KMS-11 (cell line): ENCODE data around the gene PHTF1.

Source experiments
- H2AFZ ChIP-seq: fragments of 200-600 bp; sonication (generic); 2 replicates; pipeline ENCODE4 v1.6.1; 2016; ENCODE audit warnings: antibody characterized with exemption, mixed run types, low read depth
- H3K27ac ChIP-seq: fragments of 200-600 bp; sonication (generic); 2 replicates; pipeline ENCODE4 v1.6.1; 2016; ENCODE audit warnings: mild to moderate bottlenecking, mixed run types
- H3K27me3 ChIP-seq: fragments of 200-600 bp; sonication (generic); 2 replicates; pipeline ENCODE4 v1.6.1; 2017; ENCODE audit warnings: mild to moderate bottlenecking, low read depth, mixed run types, moderate library complexity; ENCODE audit not compliant: insufficient read depth
- H3K36me3 ChIP-seq: fragments of 200-600 bp; sonication (generic); 2 replicates; pipeline ENCODE4 v1.6.1; 2017; ENCODE audit warnings: mild to moderate bottlenecking, mixed run types; ENCODE audit not compliant: insufficient read depth
- H3K4me1 ChIP-seq: fragments of 200-600 bp; sonication (generic); 2 replicates; pipeline ENCODE4 v1.6.1; 2016; ENCODE audit warnings: mild to moderate bottlenecking, low read depth, mixed run types; ENCODE audit not compliant: poor library complexity, severe bottlenecking
- H3K4me2 ChIP-seq: fragments of 200-600 bp; sonication (generic); 2 replicates; pipeline ENCODE4 v1.7.0; 2016; ENCODE audit warnings: mild to moderate bottlenecking, mixed run types
- H3K4me3 ChIP-seq: fragments of 200-600 bp; sonication (generic); IDR thresholded peaks from 2 replicates; pipeline ENCODE4 v1.6.1; 2017; ENCODE audit warnings: low read depth, low read length, mixed read lengths; ENCODE audit not compliant: insufficient read depth
- H3K79me2 ChIP-seq: fragments of 200-600 bp; sonication (generic); 2 replicates; pipeline ENCODE4 v1.6.1; 2016; ENCODE audit warnings: low read depth, mixed run types; ENCODE audit not compliant: insufficient read depth
- H3K9ac ChIP-seq: fragments of 200-600 bp; sonication (generic); 2 replicates; pipeline ENCODE4 v1.6.1; 2016; ENCODE audit warnings: mild to moderate bottlenecking, mixed run types
- H4K20me1 ChIP-seq: fragments of 200-600 bp; sonication (generic); 2 replicates; pipeline ENCODE4 v1.6.1; 2016; ENCODE audit warnings: mild to moderate bottlenecking, mixed run types; ENCODE audit not compliant: insufficient read depth
- TF ChIP-seq, protein P1 (sequence below): fragments of 200-600 bp; sonication (generic); conservative IDR thresholded peaks from 2 replicates; pipeline ENCODE4 v1.6.1; 2017; ENCODE audit warnings: low read depth, mild to moderate bottlenecking, antibody characterized with exemption, low read length, moderate library complexity, mixed read lengths

Gene PHTF1

DNA sequence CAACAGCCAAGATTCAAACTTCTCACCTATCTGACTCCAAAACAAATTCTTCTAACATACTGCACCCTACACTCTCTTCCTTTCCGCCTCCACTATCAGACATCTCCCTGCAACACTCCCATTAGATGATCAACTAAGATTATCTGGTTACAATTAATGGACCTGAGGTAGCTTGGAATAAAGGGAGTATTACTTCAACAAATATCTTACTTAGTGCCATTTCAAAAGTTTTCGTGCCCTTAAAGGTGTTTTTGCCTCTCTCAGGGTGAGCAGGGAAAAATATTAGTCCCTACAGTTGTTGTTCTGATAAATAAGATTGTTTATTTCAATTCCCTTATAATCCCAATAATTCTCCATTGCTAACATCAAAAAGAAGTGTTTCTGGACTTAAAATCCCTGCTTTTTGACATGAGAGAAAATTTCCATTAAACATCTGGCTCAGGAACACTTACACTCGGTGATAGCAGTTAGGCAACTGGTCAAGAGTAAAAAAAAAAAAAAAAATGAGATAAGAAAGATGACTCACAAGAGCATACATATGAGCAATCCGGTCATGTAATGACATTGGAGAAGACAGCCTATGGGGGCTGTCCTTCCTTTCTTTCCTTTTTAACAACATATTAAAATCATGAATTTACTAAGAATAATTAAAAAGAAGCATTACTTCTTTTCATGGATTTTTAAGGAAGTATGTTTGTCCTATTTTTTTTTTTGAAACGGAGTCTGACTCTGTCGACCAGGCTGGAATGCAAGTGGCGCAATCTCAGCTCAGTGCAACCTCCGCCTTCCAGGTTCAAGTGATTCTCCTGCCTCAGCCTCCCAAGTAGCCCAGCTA, 45.4 kb upstream of the PHTF1 start:
- Histone ChIP-seq H3K36me3 (no peaks in the 10 kb centered on the region), H2AFZ (no peak overlapping the region), H3K4me3 (no peak overlapping the region), H4K20me1 (no peaks in the 10 kb centered on the region), H3K4me1 (peaks cover 28% of the 10 kb centered on the region), H3K79me2 (peaks cover 63% of the 10 kb centered on the region), H3K27ac (no peak overlapping the region), H3K4me2 (no peak overlapping the region), H3K27me3 (no peaks in the 10 kb centered on the region), H3K9ac (no peak overlapping the region)
- TF ChIP-seq, protein P1, sequence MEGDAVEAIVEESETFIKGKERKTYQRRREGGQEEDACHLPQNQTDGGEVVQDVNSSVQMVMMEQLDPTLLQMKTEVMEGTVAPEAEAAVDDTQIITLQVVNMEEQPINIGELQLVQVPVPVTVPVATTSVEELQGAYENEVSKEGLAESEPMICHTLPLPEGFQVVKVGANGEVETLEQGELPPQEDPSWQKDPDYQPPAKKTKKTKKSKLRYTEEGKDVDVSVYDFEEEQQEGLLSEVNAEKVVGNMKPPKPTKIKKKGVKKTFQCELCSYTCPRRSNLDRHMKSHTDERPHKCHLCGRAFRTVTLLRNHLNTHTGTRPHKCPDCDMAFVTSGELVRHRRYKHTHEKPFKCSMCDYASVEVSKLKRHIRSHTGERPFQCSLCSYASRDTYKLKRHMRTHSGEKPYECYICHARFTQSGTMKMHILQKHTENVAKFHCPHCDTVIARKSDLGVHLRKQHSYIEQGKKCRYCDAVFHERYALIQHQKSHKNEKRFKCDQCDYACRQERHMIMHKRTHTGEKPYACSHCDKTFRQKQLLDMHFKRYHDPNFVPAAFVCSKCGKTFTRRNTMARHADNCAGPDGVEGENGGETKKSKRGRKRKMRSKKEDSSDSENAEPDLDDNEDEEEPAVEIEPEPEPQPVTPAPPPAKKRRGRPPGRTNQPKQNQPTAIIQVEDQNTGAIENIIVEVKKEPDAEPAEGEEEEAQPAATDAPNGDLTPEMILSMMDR, result no peak

DNA sequence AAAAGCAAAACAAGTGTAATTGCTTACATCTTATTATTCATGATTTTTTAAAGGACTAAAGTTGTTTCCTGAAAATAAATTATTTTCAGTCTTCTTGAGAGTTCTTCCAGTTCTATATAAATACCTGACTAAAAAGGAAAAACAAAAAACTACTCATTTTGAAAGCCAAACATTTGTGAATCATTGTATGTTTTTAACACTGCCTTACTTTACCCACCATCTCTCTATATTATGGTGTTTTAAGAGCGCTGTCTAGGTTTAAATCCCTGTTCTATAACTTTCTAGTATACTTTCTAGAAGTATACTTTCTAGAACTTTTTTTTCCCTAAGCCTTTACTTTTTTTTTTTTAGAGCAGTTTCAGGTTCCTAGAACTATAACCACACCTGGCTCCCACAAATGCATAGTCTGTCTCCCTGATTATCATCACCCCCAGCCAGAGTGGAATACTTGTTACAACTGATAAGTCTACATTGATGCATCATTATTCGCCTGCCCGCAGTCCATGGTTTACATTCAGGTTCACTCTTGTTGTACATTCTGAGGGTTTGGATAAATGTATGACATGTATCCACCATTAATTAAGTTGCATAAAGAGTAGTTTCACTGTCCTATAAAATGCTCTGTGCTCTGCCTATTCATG, 43.2 kb upstream of the PHTF1 start:
- no peak overlapping the region for H3K9ac ChIP-seq
- H3K27me3 ChIP-seq, result no peaks in the 10 kb centered on the region
- TF ChIP-seq, protein P1, result no peak
- no peaks in the 10 kb centered on the region for H4K20me1 ChIP-seq
- no peak overlapping the region for H2AFZ ChIP-seq
- no peak overlapping the region for H3K27ac ChIP-seq
- peaks cover 44% of the 10 kb centered on the region; the same call in 1 of the 2 replicates for H3K79me2 ChIP-seq
- no peaks in the 10 kb centered on the region for H3K36me3 ChIP-seq
- peaks cover 19% of the 10 kb centered on the region for H3K4me1 ChIP-seq
- H3K4me2 ChIP-seq, result no peak overlapping the region
- no peak overlapping the region for H3K4me3 ChIP-seq

GRCh38 chr1:113800487-113800886, 41.2 kb upstream of the PHTF1 start:
- H3K9ac ChIP-seq, result no peak overlapping the region
- no peak overlapping the region for H3K4me3 ChIP-seq
- H2AFZ ChIP-seq, result no peak overlapping the region
- no peaks in the 10 kb centered on the region for H3K27me3 ChIP-seq
- no peaks in the 10 kb centered on the region for H4K20me1 ChIP-seq
- no peaks in the 10 kb centered on the region for H3K36me3 ChIP-seq
- TF ChIP-seq, protein P1, result no peak
- peaks cover 25% of the 10 kb centered on the region; the same call in 1 of the 2 replicates for H3K79me2 ChIP-seq
- H3K27ac ChIP-seq, result no peak overlapping the region
- H3K4me1 ChIP-seq, result peaks cover 19% of the 10 kb centered on the region
- no peak overlapping the region for H3K4me2 ChIP-seq

- no peaks in the 10 kb centered on the region for H3K36me3 ChIP-seq
- no peak overlapping the region for H3K9ac ChIP-seq
- H2AFZ ChIP-seq, result no peak overlapping the region
- H3K4me3 ChIP-seq, result no peak overlapping the region
- H3K27ac ChIP-seq, result no peak overlapping the region
- H3K4me2 ChIP-seq, result no peak overlapping the region
- peaks cover under 1% of the 10 kb centered on the region; the same call in 1 of the 2 replicates for H3K79me2 ChIP-seq
- no peaks in the 10 kb centered on the region for H4K20me1 ChIP-seq
- H3K27me3 ChIP-seq, result no peaks in the 10 kb centered on the region
- H3K4me1 ChIP-seq, result peaks cover 11% of the 10 kb centered on the region
- TF ChIP-seq, protein P1, result no peak
Observed at GRCh38 chr1:113797472-113797871, 38.2 kb upstream of the PHTF1 start.
